ENCODE measurements around the gene RNF40. TPM values are rescaled to one million over a fixed set of nuclear protein-coding genes. Genes with fewer than 3 reads are reported as not detected.

Gene RNF40
- polyA plus RNA-seq, 1 donor (not counting 4 experiments of a cell fraction or from before 2014, with no cell fraction given): 52.7 TPM

GRCh38 chr16:30782486-30783279 lies 20.6 kb downstream of the RNF40 start:
- Histone ChIP-seq H3K9me3 (ENCODE audit: control insufficient read depth, low read depth, low read length) (no peaks in the 10 kb centered on the region), H3K79me2 (ENCODE audit: control insufficient read depth, insufficient read depth, low read length) (peaks cover 20% of the 10 kb centered on the region), H2AFZ (ENCODE audit: control insufficient read depth, low read length) (no peak overlapping the region), H3K27ac (ENCODE audit: control insufficient read depth, insufficient read depth, low read length) (no peak overlapping the region), H4K20me1 (ENCODE audit: control insufficient read depth, extremely low read depth, insufficient read depth, low read length) (no peaks in the 10 kb centered on the region), H3K27me3 (ENCODE audit: control insufficient read depth, extremely low read depth, insufficient read depth, low read length) (no peaks in the 10 kb centered on the region), H3K9me1 (ENCODE audit: control insufficient read depth, extremely low read depth, insufficient read depth, low read length) (no peaks in the 10 kb centered on the region), H3K4me2 (ENCODE audit: control insufficient read depth, extremely low read depth, insufficient read depth, low read depth, low read length) (no peak overlapping the region), H3K4me3 (ENCODE audit: control insufficient read depth in 2 of 3, extremely low read depth in 1 of 3, insufficient read depth in 2 of 3, low read depth in 1 of 3, low read length in 3 of 3) (no peak overlapping the region), H3K36me3 (ENCODE audit: control insufficient read depth in 2 of 2, extremely low read depth in 1 of 2, insufficient read depth in 2 of 2, low read length in 2 of 2) (peaks cover 6 to 20% of the 10 kb centered on the region in 2 experiments), H3K4me1 (ENCODE audit: control insufficient read depth, extremely low read depth, insufficient read depth, low read length) (peaks cover 8% of the 10 kb centered on the region), H3K9ac (ENCODE audit: control insufficient read depth, extremely low read depth, insufficient read depth, low read length) (no peak overlapping the region)
- no peak for DNase-seq (ENCODE audit: low read depth, low spot score)
- no peak for FAIRE-seq
- dilution Hi-C loops (cut with MboI; ENCODE audit: extremely low pct_ligation_motif_present, low sequenced_read_pairs): loop anchor here (25.0 kb wide), 1 partner anchor 105 kb away; the partner anchor contains the start of genes BCL7C and CTF1
- no peak for TF ChIP-seq CTCF (optimal IDR thresholded peaks at IDR 0.05 in 1 of 3, IDR thresholded peaks at IDR 0.05 in 1 of 3, conservative IDR thresholded peaks at IDR 0.05 in 1 of 3; ENCODE audit: extremely low read depth in 1 of 3, insufficient read depth in 2 of 3, low read length in 3 of 3)

GRCh38 chr16:30783280-30784109 lies 21.4 kb downstream of the RNF40 start:
- no peak for FAIRE-seq
- DNase-seq (ENCODE audit: low read depth, low spot score): no peak
- Histone ChIP-seq H3K9me3 (ENCODE audit: control insufficient read depth, low read depth, low read length) (no peaks in the 10 kb centered on the region), H3K4me3 (ENCODE audit: control insufficient read depth in 2 of 3, extremely low read depth in 1 of 3, insufficient read depth in 2 of 3, low read depth in 1 of 3, low read length in 3 of 3) (no peak overlapping the region), H3K9me1 (ENCODE audit: control insufficient read depth, extremely low read depth, insufficient read depth, low read length) (no peaks in the 10 kb centered on the region), H3K79me2 (ENCODE audit: control insufficient read depth, insufficient read depth, low read length) (peaks cover 20% of the 10 kb centered on the region), H3K4me1 (ENCODE audit: control insufficient read depth, extremely low read depth, insufficient read depth, low read length) (peaks cover 10% of the 10 kb centered on the region), H3K27me3 (ENCODE audit: control insufficient read depth, extremely low read depth, insufficient read depth, low read length) (no peaks in the 10 kb centered on the region), H3K36me3 (ENCODE audit: control insufficient read depth in 2 of 2, extremely low read depth in 1 of 2, insufficient read depth in 2 of 2, low read length in 2 of 2) (peaks cover 6 to 20% of the 10 kb centered on the region in 2 experiments), H3K4me2 (ENCODE audit: control insufficient read depth, extremely low read depth, insufficient read depth, low read depth, low read length) (no peak overlapping the region), H2AFZ (ENCODE audit: control insufficient read depth, low read length) (no peak overlapping the region), H3K27ac (ENCODE audit: control insufficient read depth, insufficient read depth, low read length) (no peak overlapping the region), H3K9ac (ENCODE audit: control insufficient read depth, extremely low read depth, insufficient read depth, low read length) (no peak overlapping the region), H4K20me1 (ENCODE audit: control insufficient read depth, extremely low read depth, insufficient read depth, low read length) (no peaks in the 10 kb centered on the region)
- dilution Hi-C loops (cut with MboI; ENCODE audit: extremely low pct_ligation_motif_present, low sequenced_read_pairs): loop anchor here (25.0 kb wide), 1 partner anchor 104 kb away; the partner anchor contains the start of genes BCL7C and CTF1
- TF ChIP-seq EZH2 (IDR thresholded peaks at IDR 0.05; ENCODE audit: low read length) (no peak), CTCF (optimal IDR thresholded peaks at IDR 0.05 in 1 of 3, IDR thresholded peaks at IDR 0.05 in 1 of 3, conservative IDR thresholded peaks at IDR 0.05 in 1 of 3; ENCODE audit: extremely low read depth in 1 of 3, insufficient read depth in 2 of 3, low read length in 3 of 3) (no peak)

Data from keratinocyte (primary cell).